OCI-LY7 (cell line): ENCODE measurements around the gene TMEM63A. TPM values are rescaled to one million over a fixed set of nuclear protein-coding genes. Genes with fewer than 3 reads are reported as not detected.

Source experiments
- BruUV-seq: library from RNA; stranded (reverse); fragments of 400-500 nt; replicated peaks from 2 replicates; lab custom pipeline; 2021; lab: Mats Ljungman, UMichigan
- CTCF ChIA-PET: fragments of 300-600 bp; sonication (Branson Sonifier 250); formaldehyde crosslinking; loops from one replicate; lab custom pipeline; 2022; ENCODE audit warnings: antibody characterized with exemption; ENCODE audit not compliant: unreplicated experiment; lab: Charles Lee
- POLR2A ChIA-PET: fragments of 300-600 bp; sonication (Branson Sonifier 250); formaldehyde crosslinking; loops from one replicate; lab custom pipeline; 2022; ENCODE audit warnings: antibody characterized with exemption; lab: Charles Lee
- DNase-seq: peaks from one replicate; pipeline ENCODE4 v3.0.0-alpha.2; 2015; ENCODE audit warnings: low spot score
- H2AFZ ChIP-seq: fragments of 200-600 bp; sonication (generic), shearing (Covaris generic); 2 replicates; pipeline ENCODE4 v1.6.1; 2014; ENCODE audit warnings: mild to moderate bottlenecking, antibody characterized with exemption, low read length, moderate library complexity
- H3K27ac ChIP-seq: fragments of 200-600 bp; sonication (generic); 2 replicates; pipeline ENCODE4 v1.5.1; 2014; ENCODE audit warnings: mixed run types, low read depth, mild to moderate bottlenecking, moderate library complexity, low read length, inconsistent platforms; ENCODE audit not compliant: poor library complexity, severe bottlenecking
- H3K36me3 ChIP-seq: fragments of 200-600 bp; sonication (generic); 2 replicates; pipeline ENCODE4 v1.6.1; 2014; ENCODE audit warnings: mild to moderate bottlenecking, antibody characterized with exemption, low read length, moderate library complexity, mixed read lengths; ENCODE audit not compliant: insufficient read depth
- H3K4me1 ChIP-seq: fragments of 200-600 bp; sonication (generic); 2 replicates; pipeline ENCODE4 v1.5.1; 2014; ENCODE audit warnings: mild to moderate bottlenecking, low read length; ENCODE audit not compliant: insufficient read depth, poor library complexity, severe bottlenecking
- H3K4me2 ChIP-seq: fragments of 200-600 bp; sonication (generic); 2 replicates; pipeline ENCODE4 v1.6.1; 2014; ENCODE audit warnings: mild to moderate bottlenecking, low read length
- H3K4me3 ChIP-seq: fragments of 200-600 bp; sonication (generic); 2 replicates; pipeline ENCODE4 v1.5.1; 2014; ENCODE audit warnings: mild to moderate bottlenecking, low read depth, low read length; ENCODE audit not compliant: poor library complexity, severe bottlenecking
- H3K79me2 ChIP-seq: fragments of 200-600 bp; sonication (generic); 2 replicates; pipeline ENCODE4 v1.6.1; 2016; ENCODE audit warnings: low read depth, mild to moderate bottlenecking, low read length, moderate library complexity, mixed read lengths; ENCODE audit not compliant: insufficient read depth
- H3K9me2 ChIP-seq: fragments of 200-600 bp; sonication (generic); 2 replicates; pipeline ENCODE4 v1.6.1; 2016; ENCODE audit warnings: mild to moderate bottlenecking, low read length, mixed read lengths; ENCODE audit not compliant: insufficient read depth
- H3K9me3 ChIP-seq: fragments of 200-600 bp; sonication (generic); 2 replicates; pipeline ENCODE4 v1.6.1; 2014; ENCODE audit warnings: mild to moderate bottlenecking, mixed run types, low read length, mixed read lengths
- H4K20me1 ChIP-seq: fragments of 200-600 bp; sonication (generic); 2 replicates; pipeline ENCODE4 v1.6.1; 2014; ENCODE audit warnings: mild to moderate bottlenecking, antibody characterized with exemption, low read length, moderate library complexity, mixed read lengths; ENCODE audit not compliant: insufficient read depth
- EZH2phosphoT487 ChIP-seq: fragments of 200-600 bp; sonication (generic); IDR thresholded peaks from 2 replicates; pipeline ENCODE4 v1.6.1; 2018; ENCODE audit warnings: low read depth, borderline replicate concordance, mild to moderate bottlenecking, mixed run types, antibody characterized with exemption, low read length, moderate library complexity, mixed read lengths
- intact Hi-C: fragments of 100-400 bp; cut with micrococcal nuclease; formaldehyde crosslinking; loops from one replicate; pipeline ENCODE4 v1.10.0; 2022; ENCODE audit not compliant: unreplicated experiment
- total RNA-seq, 2 experiments: library from RNA; depleted of rRNA in 1 of 2; stranded (reverse); fragments of >200 nt in 1 of 2; shearing (Covaris generic) in 1 of 2; gene quantifications; 2 replicates each; pipeline ENCODE4 v1.2.3, GENCODE V29; 2014 to 2022
- TF ChIP-seq, protein P1 (sequence below): fragments of 200-600 bp; sonication (generic); conservative IDR thresholded peaks from 2 replicates; pipeline ENCODE4 v1.5.1; 2014; ENCODE audit warnings: mild to moderate bottlenecking, antibody characterized with exemption, low read length, moderate library complexity, mixed read lengths

Gene TMEM63A
- total RNA-seq, 2 experiments from 2014 or later = 21.0 to 46.5 TPM

DNA sequence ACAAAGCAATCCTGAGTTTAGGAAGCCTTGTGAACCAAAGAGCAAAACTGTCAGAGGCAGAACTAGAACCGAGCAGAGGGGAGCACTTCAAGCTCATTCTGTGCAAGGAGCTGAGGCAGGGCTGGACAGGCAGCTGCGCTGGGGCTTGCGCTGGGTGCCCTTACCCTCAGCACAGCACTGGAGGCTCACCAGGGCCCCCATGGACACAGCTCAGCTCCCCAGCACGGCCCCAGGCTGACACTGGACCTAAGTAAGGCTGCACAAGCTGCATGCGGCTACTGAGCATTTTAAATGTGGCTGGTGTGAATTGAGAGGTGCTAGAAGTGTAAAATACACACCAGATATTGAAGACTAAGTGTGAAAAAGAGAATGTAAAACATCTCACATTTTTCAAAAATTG, 22.1 kb downstream of the TMEM63A start:
- Histone ChIP-seq H4K20me1 (no peaks in the 10 kb centered on the region), H3K9me2 (no peaks in the 10 kb centered on the region), H3K79me2 (no peaks in the 10 kb centered on the region), H3K4me1 (no peaks in the 10 kb centered on the region), H3K27ac (no peak overlapping the region), H3K9me3 (no peaks in the 10 kb centered on the region), H2AFZ (no peak overlapping the region), H3K4me3 (no peak overlapping the region), H3K36me3 (peaks cover 39% of the 10 kb centered on the region; the same call in 1 of the 2 replicates), H3K4me2 (no peak overlapping the region)
- CTCF ChIA-PET = no interaction called here
- DNase-seq = no peak
- POLR2A ChIA-PET = interaction anchor here (0.7 to 1.5 kb wide), 2 partner anchors 22 to 60 kb away, joined by 4 to 6 read pairs; partner anchors contain the start of gene TMEM63A
- no TSS peak for BruUV-seq
- no peak for TF ChIP-seq EZH2phosphoT487
- TF ChIP-seq, protein P1, sequence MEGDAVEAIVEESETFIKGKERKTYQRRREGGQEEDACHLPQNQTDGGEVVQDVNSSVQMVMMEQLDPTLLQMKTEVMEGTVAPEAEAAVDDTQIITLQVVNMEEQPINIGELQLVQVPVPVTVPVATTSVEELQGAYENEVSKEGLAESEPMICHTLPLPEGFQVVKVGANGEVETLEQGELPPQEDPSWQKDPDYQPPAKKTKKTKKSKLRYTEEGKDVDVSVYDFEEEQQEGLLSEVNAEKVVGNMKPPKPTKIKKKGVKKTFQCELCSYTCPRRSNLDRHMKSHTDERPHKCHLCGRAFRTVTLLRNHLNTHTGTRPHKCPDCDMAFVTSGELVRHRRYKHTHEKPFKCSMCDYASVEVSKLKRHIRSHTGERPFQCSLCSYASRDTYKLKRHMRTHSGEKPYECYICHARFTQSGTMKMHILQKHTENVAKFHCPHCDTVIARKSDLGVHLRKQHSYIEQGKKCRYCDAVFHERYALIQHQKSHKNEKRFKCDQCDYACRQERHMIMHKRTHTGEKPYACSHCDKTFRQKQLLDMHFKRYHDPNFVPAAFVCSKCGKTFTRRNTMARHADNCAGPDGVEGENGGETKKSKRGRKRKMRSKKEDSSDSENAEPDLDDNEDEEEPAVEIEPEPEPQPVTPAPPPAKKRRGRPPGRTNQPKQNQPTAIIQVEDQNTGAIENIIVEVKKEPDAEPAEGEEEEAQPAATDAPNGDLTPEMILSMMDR = no peak
- intact Hi-C loops = no loop called here

- intact Hi-C loops = no loop called here
- Histone ChIP-seq H4K20me1 (no peaks in the 10 kb centered on the region), H3K4me1 (no peaks in the 10 kb centered on the region), H3K79me2 (no peaks in the 10 kb centered on the region), H3K9me3 (no peaks in the 10 kb centered on the region), H3K4me3 (no peak overlapping the region), H3K4me2 (no peak overlapping the region), H2AFZ (no peak overlapping the region), H3K27ac (no peak overlapping the region), H3K36me3 (peaks cover 41% of the 10 kb centered on the region; the same call in 1 of the 2 replicates), H3K9me2 (no peaks in the 10 kb centered on the region)
- DNase-seq = no peak
- TF ChIP-seq, protein P1 = no peak
- TF ChIP-seq EZH2phosphoT487 = no peak
- POLR2A ChIA-PET = interaction anchor here (0.5 to 1.0 kb wide), 4 partner anchors 16 to 448 kb away, joined by 3 read pairs; no protein-coding TSS in a partner anchor
- BruUV-seq = no TSS peak
- CTCF ChIA-PET = no interaction called here
Measured at GRCh38 chr1:225859151-225859550, 23.0 kb downstream of the TMEM63A start.

DNA sequence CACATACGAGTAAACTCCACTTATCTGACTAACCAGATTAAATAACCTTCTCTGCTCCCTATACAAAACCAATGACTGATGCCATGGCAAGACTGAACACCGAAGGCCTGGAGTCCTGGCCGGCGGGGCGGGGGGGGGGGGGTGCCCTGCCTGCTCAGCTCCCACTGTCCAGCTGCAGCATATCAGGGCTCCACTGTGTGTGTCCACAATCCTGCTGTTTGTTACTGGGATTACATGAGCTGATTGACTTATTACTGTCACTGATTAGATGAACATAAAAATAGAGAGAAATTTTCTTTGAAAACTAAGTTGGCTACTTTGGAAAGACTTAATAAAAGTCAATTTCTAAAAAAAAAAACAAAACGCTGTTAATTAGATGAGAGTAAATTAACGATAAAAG, 24.9 kb downstream of the TMEM63A start:
- Histone ChIP-seq H3K4me3 (no peak overlapping the region), H3K36me3 (peaks cover 43% of the 10 kb centered on the region), H3K27ac (no peak overlapping the region), H3K4me2 (no peak overlapping the region), H3K9me3 (no peaks in the 10 kb centered on the region), H4K20me1 (no peaks in the 10 kb centered on the region), H3K9me2 (no peaks in the 10 kb centered on the region), H3K4me1 (peaks cover 5% of the 10 kb centered on the region), H2AFZ (no peak overlapping the region), H3K79me2 (no peaks in the 10 kb centered on the region)
- TF ChIP-seq, protein P1 = no peak
- TF ChIP-seq EZH2phosphoT487 = no peak
- DNase-seq = no peak
- ChIA-PET CTCF (interaction anchor here (1.1 kb wide), 1 partner anchor 9 kb away, joined by 4 read pairs; no protein-coding TSS in a partner anchor), POLR2A (interaction anchor here (0.7 to 1.2 kb wide), 5 partner anchors 10 to 157 kb away, joined by 3 to 4 read pairs (median 3); no protein-coding TSS in a partner anchor)
- no TSS peak for BruUV-seq
- intact Hi-C loops = no loop called here
